ENCODE data around the gene MAP2.

GRCh38 chr2:209532321-209532720 lies 108.5 kb downstream of the MAP2 start:
- no peak for TF ChIP-seq BHLHE40 (IDR thresholded peaks at IDR 0.05; ENCODE audit: borderline replicate concordance)
- no peak for TF ChIP-seq ARNT (IDR thresholded peaks at IDR 0.05)
- TF ChIP-seq CTBP1 (IDR thresholded peaks at IDR 0.05; ENCODE audit: borderline replicate concordance): no peak
- no peak for TF ChIP-seq ZNF384 (IDR thresholded peaks at IDR 0.05)
- TF ChIP-seq NFRKB (IDR thresholded peaks at IDR 0.05): no peak
- TF ChIP-seq SP1 (IDR thresholded peaks at IDR 0.05): no peak
- no peak for TF ChIP-seq ELF4 (IDR thresholded peaks at IDR 0.05)
- TF ChIP-seq FOXM1 (IDR thresholded peaks at IDR 0.05; ENCODE audit: borderline replicate concordance): no peak
- no peak for TF ChIP-seq SUZ12 (IDR thresholded peaks at IDR 0.05)
- TF ChIP-seq FOXA1 (IDR thresholded peaks at IDR 0.05): no peak
